ENCODE data around the gene AATK.

Gene AATK

GRCh38 chr17:81125573-81126081 is 40.4 kb downstream of the AATK start:
- DNase-seq (ENCODE audit: low spot score): no peak
- no peak for TF ChIP-seq CTCF (IDR thresholded peaks at IDR 0.05; ENCODE audit: extremely low read depth, missing control alignments)

GRCh38 chr17:81124377-81124776 is 41.6 kb downstream of the AATK start:
- no peak for TF ChIP-seq CTCF (IDR thresholded peaks at IDR 0.05; ENCODE audit: extremely low read depth, missing control alignments)
- DNase-seq (ENCODE audit: low spot score): no peak

GRCh38 chr17:81123052-81124048 is 42.7 kb downstream of the AATK start:
- no peak for TF ChIP-seq CTCF (IDR thresholded peaks at IDR 0.05; ENCODE audit: extremely low read depth, missing control alignments)
- DNase-seq (ENCODE audit: low spot score): no peak

- DNase-seq (ENCODE audit: low spot score): no peak
- TF ChIP-seq CTCF (IDR thresholded peaks at IDR 0.05; ENCODE audit: extremely low read depth, missing control alignments): no peak
Measured at GRCh38 chr17:81121841-81122733, 43.9 kb downstream of the AATK start.

GRCh38 chr17:81120695-81121621 is 45.1 kb downstream of the AATK start:
- TF ChIP-seq CTCF (IDR thresholded peaks at IDR 0.05; ENCODE audit: extremely low read depth, missing control alignments): no peak
- no peak for DNase-seq (ENCODE audit: low spot score)

GRCh38 chr17:81120149-81120484 is 45.9 kb downstream of the AATK start:
- TF ChIP-seq CTCF (IDR thresholded peaks at IDR 0.05; ENCODE audit: extremely low read depth, missing control alignments): no peak

More at GRCh38 chr17:81120149-81120484, 45.9 kb downstream of the AATK start:
- DNase-seq (ENCODE audit: low spot score): no peak

Measured in GM20000 (cell line).